A673 (cell line): Measurements from ENCODE around the gene CACNA2D3. TPM values are rescaled to one million over a fixed set of nuclear protein-coding genes. Genes with fewer than 3 reads are reported as not detected.

Source experiments
- BruUV-seq: library from RNA; stranded (reverse); fragments of 400-500 nt; replicated peaks from 2 replicates; lab custom pipeline; 2021; lab: Mats Ljungman, UMichigan
- CTCF ChIA-PET: fragments of 300-600 bp; sonication (Branson Sonifier 250); formaldehyde crosslinking; loops from one replicate; lab custom pipeline; 2022; ENCODE audit warnings: antibody characterized with exemption; lab: Charles Lee
- POLR2A ChIA-PET: fragments of 300-600 bp; sonication (Branson Sonifier 250); formaldehyde crosslinking; loops from one replicate; lab custom pipeline; 2022; ENCODE audit warnings: antibody characterized with exemption; ENCODE audit not compliant: low non-redundant PET; lab: Charles Lee
- DNase-seq: peaks from one replicate; pipeline ENCODE4 v3.0.0-alpha.2; 2015; ENCODE audit warnings: low spot score
- H3K27ac ChIP-seq: fragments of 200-600 bp; sonication (generic); 2 replicates; pipeline ENCODE4 v1.5.1; 2016; ENCODE audit warnings: mixed run types, low read depth, mild to moderate bottlenecking, mixed read lengths, antibody characterized with exemption, low read length; ENCODE audit not compliant: poor library complexity, severe bottlenecking
- H3K27me3 ChIP-seq: fragments of 200-600 bp; sonication (generic); replicated peaks from 2 replicates; pipeline ENCODE4 v1.6.1; 2017; ENCODE audit warnings: mixed run types, low read depth, mild to moderate bottlenecking, mixed read lengths, antibody characterized with exemption, low read length; ENCODE audit not compliant: insufficient read depth, poor library complexity
- H3K36me3 ChIP-seq: fragments of 200-600 bp; sonication (generic); 2 replicates; pipeline ENCODE4 v1.6.1; 2016; ENCODE audit warnings: mixed run types, mild to moderate bottlenecking, mixed read lengths, antibody characterized with exemption, low read length; ENCODE audit not compliant: insufficient read depth, poor library complexity, severe bottlenecking
- H3K4me1 ChIP-seq: fragments of 200-600 bp; sonication (generic); 2 replicates; pipeline ENCODE4 v1.6.1; 2017; ENCODE audit warnings: mixed run types, mild to moderate bottlenecking, mixed read lengths, antibody characterized with exemption, low read length; ENCODE audit not compliant: insufficient read depth, poor library complexity, severe bottlenecking
- H3K4me3 ChIP-seq: fragments of 200-600 bp; sonication (generic); 2 replicates; pipeline ENCODE4 v1.5.1; 2016; ENCODE audit warnings: low read depth, mixed run types, mild to moderate bottlenecking, mixed read lengths, low read length; ENCODE audit not compliant: poor library complexity, severe bottlenecking
- H3K9me3 ChIP-seq: fragments of 200-600 bp; sonication (generic); 2 replicates; pipeline ENCODE4 v1.6.1; 2016; ENCODE audit warnings: mixed run types, low read depth, mild to moderate bottlenecking, mixed read lengths, antibody characterized with exemption, low read length; ENCODE audit not compliant: poor library complexity, severe bottlenecking
- CTCF ChIP-seq: fragments of 300-800, 200-600 bp; sonication (generic); conservative IDR thresholded peaks from 2 replicates; pipeline ENCODE4 v1.5.1; 2017; ENCODE audit warnings: low read depth, mild to moderate bottlenecking, antibody characterized with exemption, low read length, moderate library complexity, mixed read lengths
- EZH2 ChIP-seq: fragments of 200-600 bp; sonication (generic); IDR thresholded peaks from 2 replicates; pipeline ENCODE4 v1.6.1; 2017; ENCODE audit warnings: borderline replicate concordance, low read depth, mild to moderate bottlenecking, mixed read lengths, antibody characterized with exemption, low read length; ENCODE audit not compliant: poor library complexity, severe bottlenecking
- intact Hi-C: fragments of 100-400 bp; cut with micrococcal nuclease; formaldehyde crosslinking; loops from one replicate; pipeline ENCODE4 v1.10.0; 2022; ENCODE audit not compliant: unreplicated experiment
- total RNA-seq: library from RNA; stranded (reverse); gene quantifications from 2 replicates; pipeline ENCODE4 v1.2.3, GENCODE V29; 2021

CACNA2D3 gene
- total RNA-seq, 1 experiment from 2014 or later: not detected

DNA sequence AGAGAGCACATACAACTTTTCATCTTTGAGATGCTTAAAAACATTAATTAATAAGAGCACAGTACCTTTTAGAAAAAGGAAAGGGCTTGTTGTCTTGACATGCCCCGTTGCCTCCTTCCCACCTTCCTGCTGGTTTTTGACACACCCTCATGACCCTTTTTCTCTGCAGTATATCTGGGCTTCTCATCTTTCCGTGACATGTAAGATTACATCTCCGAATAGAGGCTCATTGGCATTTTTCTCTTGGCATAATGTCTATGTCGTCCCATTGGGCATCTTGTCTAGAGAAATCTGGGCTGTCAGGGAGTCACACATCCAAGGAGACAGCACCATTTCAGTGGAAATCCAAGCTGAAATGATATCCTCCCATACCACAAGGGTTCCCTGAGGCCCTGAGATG lies 741.4 kb downstream of the CACNA2D3 start:
- ChIA-PET CTCF (no interaction called here), POLR2A (no interaction called here)
- no peak for DNase-seq
- Histone ChIP-seq H3K36me3 (no peaks in the 10 kb centered on the region), H3K27me3 (no peaks in the 10 kb centered on the region), H3K9me3 (no peaks in the 10 kb centered on the region), H3K4me3 (no peak overlapping the region), H3K4me1 (no peaks in the 10 kb centered on the region), H3K27ac (no peak overlapping the region)
- intact Hi-C loops: no loop called here
- no peak for TF ChIP-seq CTCF
- TF ChIP-seq EZH2: no peak
- BruUV-seq: no TSS peak

DNA sequence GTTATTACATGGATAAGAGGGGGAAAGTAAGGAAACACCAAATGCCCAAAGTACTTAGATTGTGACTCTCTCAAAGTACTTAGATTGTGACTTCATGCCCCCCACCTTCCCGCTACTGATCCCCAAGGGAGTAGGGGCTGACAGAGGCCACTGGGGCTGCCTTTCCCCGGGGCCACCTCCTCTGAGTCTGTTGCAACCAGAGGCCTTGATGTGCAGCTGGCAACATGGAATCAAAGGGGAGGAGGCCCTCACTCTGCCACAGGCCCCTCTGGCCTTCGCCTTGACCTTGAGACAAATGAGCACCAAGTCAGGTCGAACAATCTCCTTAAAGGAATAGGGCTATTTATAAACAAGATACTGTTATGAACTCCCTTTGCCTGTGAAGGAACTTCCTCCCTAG lies 743.0 kb downstream of the CACNA2D3 start:
- intact Hi-C loops: no loop called here
- H3K27ac ChIP-seq: no peak overlapping the region
- DNase-seq: no peak
- TF ChIP-seq EZH2 (no peak), CTCF (no peak)
- H3K9me3 ChIP-seq: no peaks in the 10 kb centered on the region
- no peaks in the 10 kb centered on the region for H3K36me3 ChIP-seq
- H3K4me1 ChIP-seq: no peaks in the 10 kb centered on the region
- BruUV-seq: no TSS peak
- H3K27me3 ChIP-seq: no peaks in the 10 kb centered on the region
- no peak overlapping the region for H3K4me3 ChIP-seq
- CTCF ChIA-PET: no interaction called here
- POLR2A ChIA-PET: no interaction called here

GRCh38 chr3:54866251-54866650 lies 743.9 kb downstream of the CACNA2D3 start:
- no TSS peak for BruUV-seq
- Histone ChIP-seq H3K9me3 (no peaks in the 10 kb centered on the region), H3K4me3 (no peak overlapping the region), H3K27me3 (no peaks in the 10 kb centered on the region), H3K27ac (no peak overlapping the region), H3K36me3 (no peaks in the 10 kb centered on the region), H3K4me1 (no peaks in the 10 kb centered on the region)
- ChIA-PET CTCF (no interaction called here), POLR2A (no interaction called here)
- no peak for DNase-seq
- intact Hi-C loops: no loop called here
- no peak for TF ChIP-seq CTCF
- TF ChIP-seq EZH2: no peak
